GM12872 (cell line): Measurements from ENCODE around the gene VAV2.

Experiments
- TF ChIP-seq, protein P1 (sequence below): IDR thresholded peaks from 3 replicates; pipeline ENCODE4 v1.5.1; 2011; ENCODE audit warnings: low read depth, mild to moderate bottlenecking, low read length, moderate library complexity; ENCODE audit not compliant: insufficient read depth

The VAV2 gene

GRCh38 chr9:133842721-133843227 is 149.3 kb downstream of the VAV2 start:
- TF ChIP-seq, protein P1, sequence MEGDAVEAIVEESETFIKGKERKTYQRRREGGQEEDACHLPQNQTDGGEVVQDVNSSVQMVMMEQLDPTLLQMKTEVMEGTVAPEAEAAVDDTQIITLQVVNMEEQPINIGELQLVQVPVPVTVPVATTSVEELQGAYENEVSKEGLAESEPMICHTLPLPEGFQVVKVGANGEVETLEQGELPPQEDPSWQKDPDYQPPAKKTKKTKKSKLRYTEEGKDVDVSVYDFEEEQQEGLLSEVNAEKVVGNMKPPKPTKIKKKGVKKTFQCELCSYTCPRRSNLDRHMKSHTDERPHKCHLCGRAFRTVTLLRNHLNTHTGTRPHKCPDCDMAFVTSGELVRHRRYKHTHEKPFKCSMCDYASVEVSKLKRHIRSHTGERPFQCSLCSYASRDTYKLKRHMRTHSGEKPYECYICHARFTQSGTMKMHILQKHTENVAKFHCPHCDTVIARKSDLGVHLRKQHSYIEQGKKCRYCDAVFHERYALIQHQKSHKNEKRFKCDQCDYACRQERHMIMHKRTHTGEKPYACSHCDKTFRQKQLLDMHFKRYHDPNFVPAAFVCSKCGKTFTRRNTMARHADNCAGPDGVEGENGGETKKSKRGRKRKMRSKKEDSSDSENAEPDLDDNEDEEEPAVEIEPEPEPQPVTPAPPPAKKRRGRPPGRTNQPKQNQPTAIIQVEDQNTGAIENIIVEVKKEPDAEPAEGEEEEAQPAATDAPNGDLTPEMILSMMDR: no peak

GRCh38 chr9:133842174-133842573 is 149.9 kb downstream of the VAV2 start:
- TF ChIP-seq, protein P1: no peak

DNA sequence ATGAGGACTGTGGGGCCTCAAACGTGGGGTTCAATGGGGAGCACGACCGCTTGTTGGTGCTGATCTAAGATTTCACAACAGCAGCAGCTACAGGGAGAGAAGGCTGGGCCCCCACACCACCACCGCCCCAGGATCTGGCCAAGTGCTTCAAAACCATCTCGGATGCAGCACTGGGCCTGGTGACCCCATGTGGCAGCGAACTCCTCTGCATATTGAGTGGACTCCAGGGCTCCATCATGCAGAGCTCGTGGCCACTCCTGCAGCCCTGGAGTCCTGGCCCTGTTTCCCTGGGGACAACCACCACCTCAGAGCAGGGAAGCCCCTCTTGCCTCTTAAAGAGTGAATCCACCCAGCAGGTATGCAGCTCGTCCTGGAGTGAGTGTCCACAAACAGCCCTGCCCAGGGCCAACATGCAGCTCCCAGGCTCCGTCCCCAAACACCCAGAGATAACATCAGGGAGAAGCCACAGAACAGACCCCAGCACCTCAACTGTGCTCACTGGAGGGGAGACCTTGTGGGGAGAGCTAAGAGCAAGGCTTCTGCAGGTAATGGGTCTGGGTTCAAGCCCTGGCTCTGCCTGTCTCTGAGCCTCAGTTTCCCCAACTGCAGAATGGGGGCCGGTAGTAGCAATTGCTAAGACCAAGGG is 150.8 kb downstream of the VAV2 start:
- TF ChIP-seq, protein P1: no peak

- TF ChIP-seq, protein P1: no peak
These were observed 152.2 kb downstream of the VAV2 start for GRCh38 chr9:133839822-133840329.

- TF ChIP-seq, protein P1: no peak
These were observed 153.1 kb downstream of the VAV2 start for GRCh38 chr9:133838859-133839507.

DNA sequence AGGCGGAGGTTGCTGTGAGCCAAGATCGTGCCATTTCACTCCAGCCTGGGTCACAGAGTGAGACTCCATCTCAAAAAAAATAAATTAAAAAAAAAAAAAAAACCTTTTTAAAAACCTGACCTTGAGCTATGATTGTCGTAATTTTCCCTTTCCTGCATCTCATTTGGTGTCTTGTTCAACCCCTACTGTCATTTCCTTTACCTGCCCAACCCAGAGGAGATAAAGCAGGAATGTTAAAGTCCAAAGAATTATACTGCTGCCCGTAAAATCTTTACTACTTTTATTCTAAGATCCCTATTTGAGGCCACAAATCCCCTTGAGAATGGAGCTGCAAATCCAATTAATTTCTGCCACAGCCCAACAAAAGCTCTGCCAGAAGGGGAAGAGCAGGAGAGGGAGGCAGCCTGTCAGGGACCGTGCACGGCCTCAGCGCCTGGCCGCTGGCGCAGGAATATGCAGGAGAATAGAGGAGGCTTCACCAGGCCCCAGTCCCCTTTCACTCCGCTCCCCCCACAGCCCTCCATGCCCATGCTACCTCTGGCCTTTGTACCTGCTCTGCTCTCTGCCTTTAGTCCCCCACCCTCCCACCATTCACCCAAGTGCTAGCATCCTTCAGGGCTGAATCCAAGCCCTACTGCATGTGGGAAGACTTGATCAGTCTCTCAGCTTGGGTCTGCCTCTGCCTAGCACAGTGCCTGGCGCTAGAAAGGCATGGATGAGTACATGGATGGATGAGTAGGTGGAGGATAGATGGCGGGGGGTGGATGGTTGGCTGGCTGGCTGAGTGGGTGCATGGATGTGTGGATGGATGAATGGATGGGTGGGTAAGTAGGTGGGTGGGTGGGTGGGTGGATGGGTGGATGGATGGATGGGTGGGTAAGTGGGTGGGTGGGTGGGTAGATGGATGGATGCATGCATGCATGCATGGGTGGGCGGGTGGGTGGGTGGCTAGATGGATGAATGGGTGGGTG is 154.2 kb downstream of the VAV2 start:
- TF ChIP-seq, protein P1: no peak

DNA sequence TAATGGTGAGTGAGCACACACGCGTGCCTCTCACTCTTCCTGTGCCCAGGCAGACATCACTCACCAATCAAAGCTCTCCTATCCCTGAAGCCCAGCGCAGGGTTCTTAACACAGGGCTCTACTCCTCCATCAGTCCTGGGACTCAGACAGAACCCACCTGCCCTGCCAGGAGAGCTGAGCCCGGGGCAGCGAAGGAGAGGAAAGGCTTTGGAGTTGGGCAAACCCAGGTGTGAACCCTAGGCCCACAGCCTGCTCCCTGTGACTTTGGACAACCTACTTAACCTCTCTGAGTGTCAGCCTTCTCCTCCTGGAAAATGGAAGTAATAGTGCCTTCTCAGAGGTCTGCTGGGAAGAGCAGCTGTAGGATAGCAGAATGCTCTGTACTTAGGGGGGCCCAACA is 155.3 kb downstream of the VAV2 start:
- TF ChIP-seq, protein P1: no peak
